Skin epidermis (tissue), 12 donors: ENCODE measurements around the gene SLC16A12.
A peak's percentile ranks its signal among the peaks of the same experiment; 100 is the strongest.
"Not testable (repeated sequence)": the region's sequence is repeated elsewhere in the genome, so short reads cannot be mapped to it uniquely, and the experiment has no call there.

Experiments used
- H3K27ac ChIP-seq, 21 experiments: fragments of 200-600 bp; sonication (generic) in 11 of 21; one replicate each; pipeline ENCODE4 v1.5.0; 2020; ENCODE audit warnings: mild to moderate bottlenecking in 3 of 21, inconsistent platforms in 2 of 21, moderate library complexity in 2 of 21
- H3K4me3 ChIP-seq, 7 experiments: fragments of 200-600 bp; sonication (generic) in 2 of 7; one replicate each; pipeline ENCODE4 v1.5.0; 2020; ENCODE audit warnings: inconsistent platforms in 2 of 7, mild to moderate bottlenecking in 2 of 7, moderate library complexity in 1 of 7

SLC16A12 gene

GRCh38 chr10:89407792-89408191 is 127.6 kb downstream of the SLC16A12 start:
- H3K4me3 ChIP-seq, H3K27ac ChIP-seq: not testable (repeated sequence)

DNA sequence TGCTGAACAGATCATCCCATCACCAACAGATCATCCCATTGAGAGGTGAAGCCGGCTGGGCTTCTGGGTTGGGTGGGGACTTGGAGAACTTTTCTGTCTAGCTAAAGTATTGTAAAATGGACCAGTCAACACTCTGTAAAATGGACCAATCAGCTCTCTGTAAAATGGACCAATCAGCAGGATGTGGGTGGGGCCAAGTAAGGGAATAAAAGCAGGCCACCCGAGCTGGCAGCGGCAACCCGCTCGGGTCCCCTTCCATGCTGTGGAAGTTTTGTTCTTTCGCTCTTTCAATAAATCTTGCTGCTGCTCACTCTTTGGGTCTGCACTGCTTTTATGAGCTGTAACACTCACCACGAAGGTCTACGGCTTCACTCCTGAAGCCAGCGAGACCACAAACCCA is 129.2 kb downstream of the SLC16A12 start:
- not testable (repeated sequence) for H3K27ac ChIP-seq, H3K4me3 ChIP-seq

GRCh38 chr10:89404104-89405047 is 131.0 kb downstream of the SLC16A12 start:
- no peak overlapping the region for H3K27ac ChIP-seq
- H3K4me3 ChIP-seq = no peak overlapping the region

DNA sequence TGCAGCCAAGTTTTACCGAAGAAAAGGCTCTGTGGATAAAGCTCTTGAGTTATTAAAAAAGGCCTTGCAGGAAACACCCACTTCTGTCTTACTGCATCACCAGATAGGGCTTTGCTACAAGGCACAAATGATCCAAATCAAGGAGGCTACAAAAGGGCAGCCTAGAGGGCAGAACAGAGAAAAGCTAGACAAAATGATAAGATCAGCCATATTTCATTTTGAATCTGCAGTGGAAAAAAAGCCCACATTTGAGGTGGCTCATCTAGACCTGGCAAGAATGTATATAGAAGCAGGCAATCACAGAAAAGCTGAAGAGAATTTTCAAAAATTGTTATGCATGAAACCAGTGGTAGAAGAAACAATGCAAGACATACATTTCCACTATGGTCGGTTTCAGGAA is 132.4 kb downstream of the SLC16A12 start:
- Histone ChIP-seq H3K4me3 (no peak overlapping the region), H3K27ac (no peak overlapping the region)

- H3K27ac ChIP-seq = no peak overlapping the region
Measured at GRCh38 chr10:89399956-89400355, 135.4 kb downstream of the SLC16A12 start.

DNA sequence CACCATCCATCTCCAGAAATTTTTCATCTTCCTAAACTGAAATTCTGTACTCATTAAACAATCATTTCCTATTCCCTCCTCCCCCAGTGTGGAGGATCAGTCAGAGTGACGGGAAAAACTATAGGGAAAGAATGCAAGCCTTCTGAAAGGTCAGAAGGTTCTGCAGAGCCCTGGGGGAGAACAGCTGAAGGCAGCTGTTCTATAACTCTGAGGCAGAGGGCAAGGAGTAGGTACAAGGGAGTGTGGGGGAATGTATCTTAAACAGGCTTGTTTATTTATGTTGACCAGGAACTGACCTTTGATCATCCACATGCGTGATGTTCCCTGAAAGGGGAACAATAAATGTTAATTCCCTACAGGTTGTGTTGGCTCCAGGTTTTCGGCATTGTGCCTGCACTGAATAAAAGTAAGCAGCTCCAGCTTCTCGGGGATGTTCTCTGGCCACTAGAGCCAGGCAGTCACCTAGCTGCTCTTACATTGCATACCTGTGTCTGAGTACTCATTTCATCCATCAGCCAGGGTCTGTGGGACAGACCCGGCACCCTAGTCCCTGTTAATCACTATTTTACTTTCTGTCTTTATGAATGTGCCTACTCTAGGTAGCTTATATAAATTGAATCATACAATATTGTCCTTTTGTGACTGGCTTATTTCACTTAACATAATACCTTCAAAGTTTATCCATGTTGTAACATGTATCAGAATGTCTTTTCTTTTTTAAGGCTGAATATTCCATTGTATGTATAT is 137.2 kb downstream of the SLC16A12 start:
- H3K27ac ChIP-seq = no peak overlapping the region

More at GRCh38 chr10:89399956-89400355, 135.4 kb downstream of the SLC16A12 start:
- H3K4me3 ChIP-seq = no peak overlapping the region

DNA sequence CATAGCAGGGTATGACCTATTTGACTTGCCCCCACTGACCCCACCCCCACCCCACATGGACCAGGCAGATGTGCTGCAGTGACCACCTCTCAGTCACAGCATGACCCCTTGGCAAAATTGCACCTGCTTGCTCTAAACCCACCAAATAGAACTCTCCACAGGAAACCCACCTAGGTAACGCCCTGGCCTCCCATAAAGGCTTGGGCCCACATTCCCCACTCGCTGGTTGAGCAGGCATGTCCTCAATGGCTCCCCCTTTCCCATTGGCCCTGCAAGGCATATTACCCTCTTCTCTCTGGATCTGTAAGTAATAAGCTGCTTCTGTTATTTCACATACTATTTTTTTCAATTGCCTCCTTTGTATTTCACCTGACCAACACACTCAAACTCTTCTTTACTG is 140.3 kb downstream of the SLC16A12 start:
- Histone ChIP-seq H3K4me3 (no peak overlapping the region), H3K27ac (no peak overlapping the region)

More for the DNA sequence above, 137.2 kb downstream of the SLC16A12 start:
- no peak overlapping the region for H3K4me3 ChIP-seq

- Histone ChIP-seq H3K4me3 (peak overlapping the region in 5 of 7 experiments; percentile 27 to 55 (median 32)), H3K27ac (peak overlapping the region in 11 of 21 experiments; percentile 22 to 89 (median 76))
Measured at GRCh38 chr10:89393898-89394297, 141.5 kb downstream of the SLC16A12 start.

GRCh38 chr10:89392974-89393373 is 142.4 kb downstream of the SLC16A12 start:
- peak overlapping the region in 19 of 21 experiments; percentile 37 to 89 (median 74) for H3K27ac ChIP-seq
- H3K4me3 ChIP-seq = peak overlapping the region; percentile 27 to 55 (median 38)

DNA sequence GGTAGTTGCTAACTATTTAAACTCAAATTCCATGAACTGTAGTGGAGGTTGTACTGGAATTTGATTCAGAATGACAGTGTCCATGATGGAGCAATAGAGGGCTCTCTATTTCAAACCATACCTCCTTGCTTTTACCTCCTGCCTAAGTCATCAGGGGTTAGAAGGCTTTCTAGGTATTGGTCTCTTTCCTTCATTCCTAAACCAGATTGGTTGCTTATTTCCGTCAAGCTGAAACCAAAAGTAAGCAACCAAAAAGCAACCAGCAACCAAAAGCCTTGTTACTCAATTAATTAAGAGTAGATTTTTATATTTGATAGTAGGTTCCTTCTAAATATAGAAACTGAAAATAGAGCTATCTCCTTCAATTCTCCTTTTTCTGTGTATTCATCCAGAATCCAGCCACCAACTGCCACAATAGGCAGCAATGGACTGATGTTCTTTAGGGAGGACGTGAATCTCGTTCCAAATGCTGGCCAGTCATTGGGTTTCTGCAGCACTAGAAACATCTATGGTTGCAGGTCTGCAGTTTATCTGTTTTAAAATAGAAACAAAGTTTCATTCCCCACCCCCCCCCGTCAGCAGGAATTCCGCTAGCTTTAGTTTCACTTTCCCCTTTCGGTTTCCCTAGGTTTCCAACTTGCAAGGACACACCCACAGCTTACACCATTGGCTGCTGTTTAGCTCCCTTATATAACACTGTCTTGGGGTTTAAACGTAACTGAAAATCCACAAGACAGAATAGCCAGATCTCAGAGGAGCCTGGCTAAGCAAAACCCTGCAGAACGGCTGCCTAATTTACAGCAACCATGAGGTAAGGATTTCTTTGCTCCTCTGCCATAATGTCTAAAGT is 143.3 kb downstream of the SLC16A12 start, which contains the start of gene IFIT1:
TSS of gene IFIT1 (plus strand) at position 717 of the 850 bp plus-strand sequence. CDS start at position 807, 90 bp downstream.
- H3K4me3 ChIP-seq = peak within 1 kb of the TSS; percentile 27 to 55 (median 38)
- peak within 1 kb of the TSS in 20 of 21 experiments; percentile 42 to 89 (median 75) for H3K27ac ChIP-seq

GRCh38 chr10:89391226-89391576 is 144.2 kb downstream of the SLC16A12 start:
- peak overlapping the region in 5 of 21 experiments; percentile 66 to 86 (median 80) for H3K27ac ChIP-seq
- not testable (repeated sequence) for H3K4me3 ChIP-seq

GRCh38 chr10:89390476-89391225 is 144.7 kb downstream of the SLC16A12 start:
- H3K27ac ChIP-seq = no peak overlapping the region
- no peak overlapping the region for H3K4me3 ChIP-seq

DNA sequence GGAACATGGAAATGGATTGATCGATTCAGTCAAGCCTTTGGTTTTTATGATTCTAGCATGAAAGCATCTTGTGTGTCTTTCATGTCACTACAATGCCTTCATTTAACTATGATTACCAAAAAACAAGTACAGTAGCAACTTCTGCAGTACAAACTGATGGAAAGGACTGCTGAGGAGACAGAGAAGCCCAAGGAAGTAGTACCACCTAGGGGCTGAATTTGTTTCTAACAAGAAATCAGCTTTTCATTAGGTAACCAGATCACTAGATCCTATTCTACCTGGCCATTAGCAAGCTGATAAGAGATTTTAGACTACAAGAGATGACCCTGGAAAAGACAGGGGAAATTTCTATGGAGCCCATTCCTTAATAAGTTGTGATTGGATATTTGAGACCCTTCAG is 146.1 kb downstream of the SLC16A12 start:
- H3K4me3 ChIP-seq = no peak overlapping the region
- no peak overlapping the region for H3K27ac ChIP-seq

DNA sequence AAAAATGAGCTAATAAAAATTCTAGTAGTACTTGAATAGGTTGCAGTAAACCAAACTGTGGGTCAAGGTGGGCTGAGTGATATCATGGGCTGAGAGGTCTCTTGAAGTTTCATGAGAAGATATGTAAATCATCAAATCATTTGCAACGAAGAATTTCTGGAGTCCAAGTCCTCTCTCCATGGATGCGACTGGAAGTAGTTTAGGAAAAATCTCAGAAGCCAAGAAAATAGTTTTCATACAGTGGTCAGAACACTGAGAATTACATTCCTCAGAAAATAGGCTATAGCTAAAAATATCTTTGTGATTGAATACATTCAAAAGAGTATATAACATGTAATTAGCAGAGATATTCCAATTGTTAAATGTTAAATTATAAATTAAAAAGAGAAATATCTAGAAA is 146.6 kb downstream of the SLC16A12 start:
- Histone ChIP-seq H3K27ac (no peak overlapping the region), H3K4me3 (no peak overlapping the region)

- Histone ChIP-seq H3K27ac (peak overlapping the region in 1 of 21 experiments; percentile 24), H3K4me3 (no peak overlapping the region)
Measured at GRCh38 chr10:89384474-89385340, 150.7 kb downstream of the SLC16A12 start.

DNA sequence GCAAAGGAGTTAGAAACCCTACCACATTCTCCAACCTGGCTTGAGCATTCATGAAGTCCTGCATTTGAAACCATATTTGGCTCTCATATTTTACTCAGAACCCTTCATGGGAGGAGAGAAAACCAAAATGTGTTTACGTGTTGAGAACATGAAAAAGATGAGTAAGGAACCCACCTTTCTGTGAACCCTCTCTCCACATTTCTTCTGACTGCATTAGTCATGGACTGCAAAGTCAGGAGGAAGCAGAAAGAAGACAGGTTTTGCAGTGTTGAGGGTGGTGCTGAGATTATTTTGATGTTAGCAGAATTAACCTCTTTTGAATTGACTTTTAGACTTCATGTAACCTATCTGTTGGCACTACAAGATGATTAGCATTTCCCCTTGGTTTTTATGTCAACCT is 152.6 kb downstream of the SLC16A12 start:
- Histone ChIP-seq H3K4me3 (no peak overlapping the region), H3K27ac (no peak overlapping the region)
